Measurements from ENCODE around the gene SLC35D3.

Gene SLC35D3

GRCh38 chr6:136920671-136921380 is 1.3 kb upstream of the SLC35D3 start:
- Histone ChIP-seq H3K27me3 (ENCODE audit: control insufficient read depth, low read length) (peaks cover 32% of the 10 kb centered on the region), H3K4me2 (ENCODE audit: low read length) (no peak overlapping the region), H3K9me3 (ENCODE audit: control insufficient read depth, insufficient read depth, low read length) (no peaks in the 10 kb centered on the region), H3K4me3 (ENCODE audit: low read length) (no peak overlapping the region), H3K27ac (ENCODE audit: low read depth, low read length) (no peak overlapping the region), H4K20me1 (ENCODE audit: control insufficient read depth, insufficient read depth, low read depth, low read length) (no peaks in the 10 kb centered on the region; the same call in 1 of the 2 replicates), H3K36me3 (ENCODE audit: control insufficient read depth, low read length) (no peaks in the 10 kb centered on the region), H3K4me1 (ENCODE audit: control insufficient read depth, low read length) (peaks cover 3% of the 10 kb centered on the region; the same call in 1 of the 2 replicates), H3K9me2 (replicated peaks; ENCODE audit: control insufficient read depth, low read length) (no peaks in the 10 kb centered on the region), H3F3A (ENCODE audit: control insufficient read depth, insufficient read depth) (no peaks in the 10 kb centered on the region), H3K79me2 (ENCODE audit: control insufficient read depth, low read length) (no peaks in the 10 kb centered on the region)
- TF ChIP-seq EZH2phosphoT487 (IDR thresholded peaks at IDR 0.05; ENCODE audit: borderline replicate concordance, low read length) (no peak), CTCF (IDR thresholded peaks at IDR 0.05; ENCODE audit: low read depth, low read length, poor library complexity, severe bottlenecking) (no peak)

GRCh38 chr6:136921381-136921935 is 643 bp upstream of the SLC35D3 start:
- no peak overlapping the region for H3K4me3 ChIP-seq (ENCODE audit: low read length)
- H3K4me2 ChIP-seq (ENCODE audit: low read length) = no peak overlapping the region
- no peaks in the 10 kb centered on the region for H3K9me2 ChIP-seq (replicated peaks; ENCODE audit: control insufficient read depth, low read length)
- H4K20me1 ChIP-seq (ENCODE audit: control insufficient read depth, insufficient read depth, low read depth, low read length) = no peaks in the 10 kb centered on the region; the same call in 1 of the 2 replicates
- no peaks in the 10 kb centered on the region for H3F3A ChIP-seq (ENCODE audit: control insufficient read depth, insufficient read depth)
- TF ChIP-seq EZH2phosphoT487 (IDR thresholded peaks at IDR 0.05; ENCODE audit: borderline replicate concordance, low read length) = no peak
- no peak for TF ChIP-seq CTCF (IDR thresholded peaks at IDR 0.05; ENCODE audit: low read depth, low read length, poor library complexity, severe bottlenecking)
- H3K4me1 ChIP-seq (ENCODE audit: control insufficient read depth, low read length) = peaks cover 3% of the 10 kb centered on the region; the same call in 1 of the 2 replicates
- no peaks in the 10 kb centered on the region for H3K79me2 ChIP-seq (ENCODE audit: control insufficient read depth, low read length)
- H3K27me3 ChIP-seq (ENCODE audit: control insufficient read depth, low read length) = peaks cover 32% of the 10 kb centered on the region
- no peaks in the 10 kb centered on the region for H3K9me3 ChIP-seq (ENCODE audit: control insufficient read depth, insufficient read depth, low read length)
- no peaks in the 10 kb centered on the region for H3K36me3 ChIP-seq (ENCODE audit: control insufficient read depth, low read length)
- no peak overlapping the region for H3K27ac ChIP-seq (ENCODE audit: low read depth, low read length)

- Histone ChIP-seq H3K79me2 (ENCODE audit: control insufficient read depth, low read length) (no peaks in the 10 kb centered on the region), H3K4me2 (ENCODE audit: low read length) (no peak overlapping the region), H3K27ac (ENCODE audit: low read depth, low read length) (no peak overlapping the region), H4K20me1 (ENCODE audit: control insufficient read depth, insufficient read depth, low read depth, low read length) (no peaks in the 10 kb centered on the region; the same call in 1 of the 2 replicates), H3F3A (ENCODE audit: control insufficient read depth, insufficient read depth) (no peaks in the 10 kb centered on the region), H3K9me3 (ENCODE audit: control insufficient read depth, insufficient read depth, low read length) (no peaks in the 10 kb centered on the region), H3K9me2 (replicated peaks; ENCODE audit: control insufficient read depth, low read length) (no peaks in the 10 kb centered on the region), H3K27me3 (ENCODE audit: control insufficient read depth, low read length) (peaks cover 32% of the 10 kb centered on the region), H3K4me1 (ENCODE audit: control insufficient read depth, low read length) (peaks cover 3% of the 10 kb centered on the region; the same call in 1 of the 2 replicates), H3K4me3 (ENCODE audit: low read length) (no peak overlapping the region), H3K36me3 (ENCODE audit: control insufficient read depth, low read length) (no peaks in the 10 kb centered on the region)
- TF ChIP-seq EZH2phosphoT487 (IDR thresholded peaks at IDR 0.05; ENCODE audit: borderline replicate concordance, low read length) (no peak), CTCF (IDR thresholded peaks at IDR 0.05; ENCODE audit: low read depth, low read length, poor library complexity, severe bottlenecking) (no peak)
Measured at GRCh38 chr6:136922685-136923006, 545 bp downstream of the SLC35D3 start.
